Ascending aorta (tissue), 2 donors: Measurements from ENCODE around the gene KRT14. TPM values are rescaled to one million over a fixed set of nuclear protein-coding genes. Genes with fewer than 3 reads are reported as not detected.
"Not testable (repeated sequence)": the region's sequence is repeated elsewhere in the genome, so short reads cannot be mapped to it uniquely, and the experiment has no call there.

Source experiments
- DNase-seq, 2 donors: peaks; one replicate each; pipeline ENCODE4 v3.0.0-alpha.2; 2019; ENCODE audit warnings: low spot score in 2 of 2
- H3K27ac ChIP-seq, 2 donors: fragments of 200-600 bp; sonication (generic); one replicate each; pipeline ENCODE4 v1.5.1; 2016 to 2017; ENCODE audit warnings: mild to moderate bottlenecking in 1 of 2
- H3K27me3 ChIP-seq: fragments of 200-600 bp; sonication (generic); one replicate; pipeline ENCODE4 v1.5.1; 2017
- H3K36me3 ChIP-seq, 2 donors: fragments of 200-600 bp; sonication (generic); one replicate each; pipeline ENCODE4 v1.5.1; 2016
- H3K4me1 ChIP-seq, 2 donors: fragments of 200-600 bp; sonication (generic); one replicate each; pipeline ENCODE4 v1.5.1; 2016 to 2017; ENCODE audit warnings: mild to moderate bottlenecking in 1 of 2
- H3K4me3 ChIP-seq, 2 donors: fragments of 200-600 bp; sonication (generic); one replicate each; pipeline ENCODE4 v1.5.1; 2016 to 2017; ENCODE audit warnings: mild to moderate bottlenecking in 1 of 2
- H3K9me3 ChIP-seq, 2 donors: fragments of 200-600 bp; sonication (generic); one replicate each; pipeline ENCODE4 v1.5.1; 2016
- CTCF ChIP-seq, 3 experiments: fragments of 200-600 bp in 2 of 3; fragments of 450-650 bp in 1 of 3; sonication (generic) in 2 of 3; IDR thresholded peaks; one replicate each; pipeline ENCODE4 v1.5.1; 2016 to 2019; ENCODE audit warnings: antibody characterized with exemption in 3 of 3, mild to moderate bottlenecking in 1 of 3, moderate library complexity in 1 of 3
- intact Hi-C: fragments of 100-400 bp; cut with DNase I; formaldehyde crosslinking; loops from one replicate; pipeline ENCODE4 v1.15.1; 2023
- total RNA-seq: library from RNA; depleted of rRNA; stranded (reverse); fragments of >200 nt; gene quantifications from one replicate; pipeline ENCODE4 v1.1.0, GENCODE V29; 2016

The KRT14 gene
- total RNA-seq, 1 donor from 2014 or later, result 10.3 TPM

- DNase-seq, result no peak
- no peak for TF ChIP-seq CTCF (IDR thresholded peaks at IDR 0.05)
- intact Hi-C loops, result no loop called here
These were observed 45.2 kb upstream of the KRT14 start for GRCh38 chr17:41631898-41632285.

GRCh38 chr17:41631025-41631897, 44.6 kb upstream of the KRT14 start:
- Histone ChIP-seq H3K4me3 (no peak overlapping the region), H3K36me3 (no peaks in the 10 kb centered on the region), H3K27ac (no peak overlapping the region), H3K27me3 (no peaks in the 10 kb centered on the region), H3K4me1 (peaks cover 3 to 5% of the 10 kb centered on the region in 2 donors), H3K9me3 (no peaks in the 10 kb centered on the region)
- intact Hi-C loops, result no loop called here
- no peak for DNase-seq
- TF ChIP-seq CTCF (IDR thresholded peaks at IDR 0.05), result no peak

More at GRCh38 chr17:41631898-41632285, 45.2 kb upstream of the KRT14 start:
- Histone ChIP-seq H3K9me3 (no peaks in the 10 kb centered on the region), H3K27me3 (no peaks in the 10 kb centered on the region), H3K4me1 (peaks cover 3 to 5% of the 10 kb centered on the region in 2 donors), H3K4me3 (no peak overlapping the region), H3K27ac (no peak overlapping the region), H3K36me3 (no peaks in the 10 kb centered on the region)

- Histone ChIP-seq H3K9me3 (no peaks in the 10 kb centered on the region), H3K4me1 (peaks cover 0 to 2% of the 10 kb centered on the region in 2 donors), H3K27ac (no peak overlapping the region), H3K27me3 (no peaks in the 10 kb centered on the region), H3K4me3 (no peak overlapping the region), H3K36me3 (no peaks in the 10 kb centered on the region)
- TF ChIP-seq CTCF (IDR thresholded peaks at IDR 0.05), result no peak
- no peak for DNase-seq
- intact Hi-C loops, result loop anchor here (10.0 kb wide), 1 partner anchor 315 kb away; the partner anchor contains the start of gene KRTAP17-1
These were observed 43.4 kb upstream of the KRT14 start for GRCh38 chr17:41629826-41630670.

- Histone ChIP-seq H3K27me3 (no peaks in the 10 kb centered on the region), H3K36me3 (no peaks in the 10 kb centered on the region), H3K9me3 (no peaks in the 10 kb centered on the region), H3K4me1 (no peaks in the 10 kb centered on the region), H3K27ac (no peak overlapping the region), H3K4me3 (no peak overlapping the region)
- TF ChIP-seq CTCF (IDR thresholded peaks at IDR 0.05), result no peak
- intact Hi-C loops, result loop anchor here (10.0 kb wide), 1 partner anchor 315 kb away; the partner anchor contains the start of gene KRTAP17-1
- no peak for DNase-seq
These were observed 42.6 kb upstream of the KRT14 start for GRCh38 chr17:41629316-41629715.

- not testable (repeated sequence) for DNase-seq, H3K27me3 ChIP-seq, H3K36me3 ChIP-seq, H3K4me3 ChIP-seq, H3K4me1 ChIP-seq, H3K27ac ChIP-seq, H3K9me3 ChIP-seq
- intact Hi-C loops, result loop anchor here (10.0 kb wide), 1 partner anchor 314 kb away; the partner anchor contains the start of gene KRTAP17-1
These were observed 42.0 kb upstream of the KRT14 start for GRCh38 chr17:41628621-41629255.

- H3K36me3 ChIP-seq, H3K27ac ChIP-seq, DNase-seq, H3K4me3 ChIP-seq, H3K4me1 ChIP-seq, H3K9me3 ChIP-seq, H3K27me3 ChIP-seq: not testable (repeated sequence)
- intact Hi-C loops, result loop anchor here (10.0 kb wide), 1 partner anchor 313 kb away; the partner anchor contains the start of gene KRTAP17-1
These were observed 41.3 kb upstream of the KRT14 start for GRCh38 chr17:41628073-41628370.
